Islet of Langerhans (tissue), 1 donor: Measurements from ENCODE around the gene ADGRG7.
"Not testable (repeated sequence)": the region's sequence is repeated elsewhere in the genome, so short reads cannot be mapped to it uniquely, and the experiment has no call there.

Experiments used
- FAIRE-seq: peaks from one replicate; lab custom pipeline; 2011; peaks lifted over from hg19 to GRCh38; lab: Jason Lieb, UNC

ADGRG7 gene

GRCh38 chr3:100609305-100609704, at the start of gene ADGRG7:
Gene ADGRG7 (plus strand): TSS chr3:100609601. CDS start chr3:100609857, 256 bp downstream.
- FAIRE-seq = no peak

DNA sequence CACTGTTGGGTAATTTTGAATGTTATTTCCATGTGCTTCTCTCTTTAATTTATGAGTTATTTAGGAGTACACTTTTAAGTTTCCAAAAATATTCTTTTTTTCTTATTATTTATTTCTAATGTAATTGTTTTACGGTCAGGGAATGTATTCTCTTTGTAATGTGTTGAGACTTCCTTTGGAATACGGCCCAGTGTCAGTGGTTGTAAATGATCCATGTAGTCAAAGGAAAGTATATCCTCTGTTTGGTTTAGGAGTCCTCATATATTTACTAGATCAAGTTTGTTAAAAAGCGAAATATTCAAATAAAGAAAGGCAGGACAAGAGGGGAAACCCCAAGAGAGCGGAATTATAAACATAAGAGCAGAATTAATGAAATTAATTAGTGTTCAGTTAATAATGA, 49.0 kb upstream of the ADGRG7 start:
- FAIRE-seq = no peak

DNA sequence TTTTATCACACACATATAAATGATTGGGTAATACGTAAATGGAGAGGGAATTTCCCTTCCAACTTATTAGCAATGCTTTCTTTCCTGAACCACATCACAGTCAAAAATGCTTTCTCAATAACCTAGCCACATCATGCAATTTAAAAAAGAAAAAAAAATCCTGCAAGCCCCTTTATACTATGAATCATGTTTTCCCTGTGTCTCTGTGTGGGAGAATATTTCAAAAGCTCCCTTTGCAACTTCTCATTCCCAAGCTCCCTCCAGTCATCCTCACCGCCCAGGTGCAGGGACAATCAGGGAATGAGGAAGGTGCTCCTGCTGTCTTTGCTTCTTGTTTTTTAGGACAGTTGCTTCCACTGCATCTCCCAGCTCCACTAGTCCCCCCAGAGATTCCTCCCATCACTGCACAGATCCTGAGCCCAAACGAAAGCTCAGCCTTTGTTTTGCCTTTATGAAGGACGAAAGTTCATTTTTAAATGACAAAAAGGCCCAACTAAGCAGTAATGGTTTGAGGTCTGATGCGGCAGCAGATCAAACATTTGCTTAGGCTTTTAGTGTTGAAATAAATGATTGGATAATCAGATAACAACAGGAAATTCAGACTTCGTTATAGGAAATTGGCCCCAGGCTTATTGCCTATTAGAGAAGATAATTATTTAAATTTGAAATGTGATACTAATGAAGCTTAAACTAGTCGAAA, 47.8 kb upstream of the ADGRG7 start:
- FAIRE-seq = no peak

- FAIRE-seq = no peak
Measured at GRCh38 chr3:100562224-100562857, 47.1 kb upstream of the ADGRG7 start.

GRCh38 chr3:100563228-100563627, 46.2 kb upstream of the ADGRG7 start:
- FAIRE-seq = no peak

GRCh38 chr3:100563652-100564211, 45.7 kb upstream of the ADGRG7 start:
- no peak for FAIRE-seq

GRCh38 chr3:100570811-100571210, 38.6 kb upstream of the ADGRG7 start:
- FAIRE-seq = no peak

DNA sequence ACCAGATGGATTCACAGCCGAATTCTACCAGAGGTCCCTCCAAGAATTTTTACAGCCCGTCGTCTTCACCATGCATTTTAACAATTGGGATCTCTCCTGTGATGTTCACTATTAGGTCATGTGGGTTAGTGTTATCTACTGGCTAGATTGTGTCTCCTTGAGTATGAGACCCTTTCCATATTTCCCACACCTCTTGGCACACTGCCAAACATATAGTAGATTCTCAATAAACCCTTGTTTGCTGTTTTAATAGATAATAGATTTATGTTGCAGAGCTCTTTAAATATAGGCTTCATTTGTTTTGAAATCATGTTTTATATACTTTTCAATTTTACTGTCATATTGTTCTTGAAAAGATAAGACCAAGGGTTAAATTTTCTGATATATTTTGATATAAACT, 34.9 kb upstream of the ADGRG7 start:
- FAIRE-seq = no peak

DNA sequence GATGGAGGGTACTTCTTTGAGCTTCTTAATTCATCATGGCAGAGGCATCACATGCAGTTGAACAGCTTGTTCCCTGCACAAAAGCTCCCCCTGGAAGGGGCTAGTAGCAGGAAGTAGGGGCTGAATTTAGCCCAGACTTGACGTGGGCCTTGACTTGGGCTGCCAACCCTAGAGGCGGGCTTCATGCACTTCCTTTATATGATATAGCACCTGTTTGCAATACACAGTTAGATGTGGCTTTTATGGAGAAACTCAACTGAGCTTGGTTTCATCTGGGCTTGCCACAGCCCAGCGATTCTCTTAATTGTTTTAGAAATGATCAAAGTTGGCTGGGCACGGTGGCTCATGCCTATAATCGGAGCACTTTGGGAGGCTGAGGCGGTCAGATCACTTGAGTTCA, 33.7 kb upstream of the ADGRG7 start:
- no peak for FAIRE-seq

GRCh38 chr3:100577382-100578008, 31.9 kb upstream of the ADGRG7 start:
- FAIRE-seq = no peak

DNA sequence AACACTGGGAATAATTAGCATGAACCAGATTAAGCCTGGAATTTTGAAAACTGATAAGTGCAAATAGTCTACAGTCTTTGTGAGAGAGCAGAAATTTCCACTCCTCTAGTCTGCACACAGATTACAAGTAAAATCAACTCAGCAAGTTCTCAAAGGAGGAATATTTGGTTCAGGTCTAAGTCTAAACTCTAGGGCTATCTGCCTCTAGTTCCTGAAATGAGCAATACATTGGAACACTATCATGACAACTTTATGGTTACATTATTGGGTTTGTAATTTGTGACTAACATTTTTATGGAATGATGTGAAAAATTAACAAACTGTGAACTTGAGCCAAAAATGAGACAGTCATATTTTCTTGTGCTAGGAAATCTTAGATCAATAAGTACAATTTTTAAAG, 30.8 kb upstream of the ADGRG7 start:
- no peak for FAIRE-seq

DNA sequence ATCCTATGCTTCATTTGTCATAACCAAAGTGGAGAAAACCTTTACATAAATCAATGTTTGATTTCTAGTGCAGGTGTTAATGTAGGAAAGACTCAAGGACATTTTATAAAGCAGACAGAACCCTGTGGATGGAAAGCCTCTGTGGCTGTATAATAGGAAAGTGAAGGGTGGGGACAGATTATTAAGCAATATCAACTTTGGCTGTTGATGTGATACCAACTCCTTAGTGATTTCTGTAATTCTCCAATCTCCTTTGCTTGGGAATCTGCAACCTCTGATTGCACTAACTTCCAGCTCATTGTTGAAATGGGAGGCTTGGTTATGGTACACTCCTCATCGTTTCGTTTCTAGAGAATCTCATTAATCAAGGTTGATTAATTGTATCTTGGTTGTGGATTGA, 29.3 kb upstream of the ADGRG7 start:
- FAIRE-seq = no peak

- FAIRE-seq = no peak
Measured at GRCh38 chr3:100581650-100582049, 27.8 kb upstream of the ADGRG7 start.

DNA sequence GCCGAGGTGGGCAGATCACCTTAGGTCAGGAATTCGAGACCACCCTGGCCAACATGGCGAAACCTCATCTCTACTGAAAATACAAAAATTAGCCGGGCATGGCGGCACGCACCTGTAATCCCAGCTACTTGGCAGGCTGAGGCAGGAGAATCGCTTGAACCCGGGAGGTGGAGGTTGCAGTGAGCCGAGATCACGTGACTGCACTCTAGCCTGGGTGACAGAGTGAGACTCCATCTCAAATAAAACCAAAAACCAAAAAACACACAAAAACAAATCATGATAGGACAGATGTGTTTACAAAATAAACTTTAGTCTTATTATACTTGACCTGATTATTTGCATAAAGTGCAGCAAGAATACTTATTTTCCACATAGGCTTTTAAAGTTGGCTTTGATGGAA, 27.2 kb upstream of the ADGRG7 start:
- FAIRE-seq = not testable (repeated sequence)

DNA sequence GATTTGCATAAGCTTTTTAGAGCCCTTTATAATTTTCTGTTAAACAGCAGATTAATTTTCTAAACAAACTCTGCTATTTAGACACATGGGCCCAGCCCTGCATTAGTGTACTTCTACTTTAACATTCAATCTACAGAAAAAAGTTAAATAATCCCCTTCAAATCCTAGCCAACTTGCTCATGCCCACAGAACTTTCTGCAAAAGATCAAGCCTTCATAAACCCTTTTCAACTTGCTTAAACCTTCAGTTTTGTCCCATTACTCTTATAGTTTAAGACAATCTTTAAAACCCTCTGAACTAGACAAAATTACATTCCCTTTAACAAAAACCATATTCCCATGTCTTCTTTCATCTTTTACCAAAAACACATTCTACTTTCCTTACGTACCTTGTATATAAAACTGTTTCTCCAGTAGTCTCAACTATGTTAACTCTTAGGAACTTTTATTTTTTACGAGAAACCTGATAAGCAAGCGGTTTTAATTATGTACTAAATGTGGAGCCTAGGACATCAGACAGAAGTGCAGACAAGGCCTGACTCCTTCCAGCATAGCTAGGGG, 25.2 kb upstream of the ADGRG7 start:
- FAIRE-seq = no peak

DNA sequence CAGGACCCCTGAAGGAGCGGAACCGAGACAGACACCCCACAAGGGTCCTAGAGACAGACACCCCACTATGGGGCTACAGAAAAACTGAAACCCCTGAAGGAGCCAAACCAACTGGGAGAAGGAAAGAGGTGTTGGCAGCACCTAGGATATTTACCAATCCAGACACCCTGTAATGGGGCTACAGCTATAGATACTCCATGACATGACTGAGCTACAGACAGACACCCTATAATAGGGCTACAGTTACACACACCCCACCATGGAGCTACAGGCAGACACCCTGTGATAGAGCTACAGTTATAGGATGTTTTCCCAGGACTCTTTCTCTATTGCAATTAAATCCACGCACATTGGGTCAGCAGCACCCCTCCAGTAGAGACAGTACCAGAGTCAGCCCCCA, 22.6 kb upstream of the ADGRG7 start:
- FAIRE-seq = no peak

- FAIRE-seq = no peak
Measured at GRCh38 chr3:100588251-100588650, 21.1 kb upstream of the ADGRG7 start.

GRCh38 chr3:100590114-100590839, 19.1 kb upstream of the ADGRG7 start:
- peak; percentile 92 for FAIRE-seq

GRCh38 chr3:100590840-100591147, 18.6 kb upstream of the ADGRG7 start:
- no peak for FAIRE-seq

DNA sequence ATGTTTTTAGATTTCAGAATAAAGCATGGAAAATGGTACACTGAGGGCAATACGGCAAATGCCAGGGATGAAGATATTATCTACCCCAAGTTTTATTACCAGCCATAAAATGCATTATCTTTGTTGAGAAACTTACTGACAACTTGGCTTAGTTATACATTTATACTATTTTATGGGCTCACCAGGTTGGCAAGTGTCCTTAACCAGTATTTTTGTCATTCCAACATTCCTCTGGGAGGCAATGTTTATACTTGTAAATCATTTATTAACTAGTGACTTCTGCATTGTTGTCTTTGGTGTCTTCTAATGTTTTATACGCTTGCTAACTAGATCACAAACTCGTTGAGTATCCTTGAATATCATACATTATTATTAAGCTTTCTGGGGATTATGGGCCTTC, 18.0 kb upstream of the ADGRG7 start:
- no peak for FAIRE-seq

DNA sequence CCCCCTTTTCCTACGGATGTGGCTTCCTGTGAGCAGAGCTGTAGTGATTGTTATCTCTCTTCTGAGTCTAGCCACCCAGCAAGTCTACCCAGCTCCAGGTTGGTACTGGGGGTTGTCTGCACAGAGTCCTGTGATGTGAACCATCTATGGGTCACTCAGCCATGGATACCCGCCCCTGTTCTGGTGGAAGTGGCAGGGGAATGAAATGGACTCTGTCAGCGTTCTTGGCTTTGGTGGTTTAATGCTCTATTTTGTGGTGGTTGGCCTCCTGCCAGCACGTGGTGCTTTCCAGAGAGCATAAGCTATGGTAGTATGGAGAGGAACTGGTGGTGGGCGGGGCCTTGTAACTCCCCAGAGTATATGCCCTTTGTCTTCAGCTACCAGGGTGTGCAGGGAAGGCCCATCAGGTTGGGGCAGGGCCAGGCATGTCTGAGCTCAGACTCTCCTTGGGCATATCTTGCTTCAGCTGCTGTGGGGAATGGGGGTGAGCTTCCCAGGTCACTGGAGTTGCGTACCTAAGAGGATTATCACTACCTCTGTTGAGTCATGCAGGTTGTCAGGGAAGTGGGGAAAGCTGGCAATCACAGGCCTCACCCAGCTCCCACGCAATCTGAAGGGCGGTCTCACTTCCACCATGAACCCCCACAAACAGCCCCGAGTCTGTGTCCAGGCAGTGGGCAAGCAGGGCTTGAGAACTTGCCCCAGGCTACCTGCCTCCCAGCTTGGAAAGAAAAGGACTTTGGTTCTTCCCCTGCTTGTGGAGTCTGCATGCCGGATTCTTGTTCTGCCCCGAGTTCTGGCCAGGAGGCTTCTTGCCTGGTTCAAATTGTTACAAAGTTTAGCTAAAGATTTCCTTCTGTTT, 9.0 kb upstream of the ADGRG7 start:
- no peak for FAIRE-seq
